GM23338 (cell line): ENCODE data around the gene GPD1L. TPM values are rescaled to one million over a fixed set of nuclear protein-coding genes. Genes with fewer than 3 reads are reported as not detected.

ENCODE experiments used
- ATAC-seq: fragments of 200-7000 bp; cut with Tn5 transposase; 3 replicates; pipeline ENCODE4 v1.9.1; 2020
- DNase-seq: peaks from one replicate; pipeline ENCODE4 v3.0.0-alpha.2; 2015; ENCODE audit warnings: low spot score
- H2AFZ ChIP-seq: fragments of 200-600 bp; sonication (generic); 2 replicates; pipeline ENCODE4 v1.8.0; 2016; ENCODE audit warnings: antibody characterized with exemption, mild to moderate bottlenecking, moderate library complexity
- H3F3A ChIP-seq: fragments of 200-600 bp; sonication (generic); replicated peaks from 2 replicates; pipeline ENCODE4 v1.8.0; 2017; ENCODE audit warnings: antibody characterized with exemption, mixed run types, low read depth
- H3K27ac ChIP-seq: fragments of 200-600 bp; sonication (generic); 2 replicates; pipeline ENCODE4 v1.6.1; 2016; ENCODE audit warnings: low read depth
- H3K27me3 ChIP-seq: fragments of 200-600 bp; sonication (generic); 2 replicates; pipeline ENCODE4 v1.8.0; 2016; ENCODE audit warnings: mild to moderate bottlenecking, mixed run types, moderate library complexity; ENCODE audit not compliant: insufficient read depth
- H3K36me3 ChIP-seq: fragments of 200-600 bp; sonication (generic); 2 replicates; pipeline ENCODE4 v1.8.0; 2016; ENCODE audit warnings: mild to moderate bottlenecking; ENCODE audit not compliant: insufficient read depth
- H3K4me1 ChIP-seq: fragments of 200-600 bp; sonication (generic); 2 replicates; pipeline ENCODE4 v1.8.0; 2016; ENCODE audit warnings: mild to moderate bottlenecking, moderate library complexity; ENCODE audit not compliant: insufficient read depth
- H3K4me2 ChIP-seq: fragments of 200-600 bp; sonication (generic); 2 replicates; pipeline ENCODE4 v1.7.1; 2017; ENCODE audit warnings: mixed run types
- H3K4me3 ChIP-seq: fragments of 200-600 bp; sonication (generic); 2 replicates; pipeline ENCODE4 v1.6.1; 2016; ENCODE audit warnings: mixed run types
- H3K79me2 ChIP-seq: fragments of 200-600 bp; sonication (generic); replicated peaks from 2 replicates; pipeline ENCODE4 v1.8.0; 2017; ENCODE audit warnings: mild to moderate bottlenecking; ENCODE audit not compliant: insufficient read depth
- H3K9me2 ChIP-seq: fragments of 200-600 bp; sonication (generic); 2 replicates; pipeline ENCODE4 v1.8.0; 2017; ENCODE audit not compliant: insufficient read depth
- H4K20me1 ChIP-seq: fragments of 200-600 bp; sonication (generic); replicated peaks from 2 replicates; pipeline ENCODE4 v1.8.0; 2017; ENCODE audit warnings: mild to moderate bottlenecking; ENCODE audit not compliant: insufficient read depth
- H3K27ac Mint-ChIP-seq: 2 replicates; pipeline ENCODE4 v1.8.0; 2020; ENCODE audit warnings: inconsistent platforms, mild to moderate bottlenecking, moderate library complexity, mixed read lengths
- H3K27me3 Mint-ChIP-seq: 3 replicates; pipeline ENCODE4 v1.8.0; 2022; ENCODE audit warnings: low read depth, mild to moderate bottlenecking, moderate library complexity, mixed read lengths, inconsistent platforms; ENCODE audit not compliant: insufficient read depth, poor library complexity
- H3K36me3 Mint-ChIP-seq: 3 replicates; pipeline ENCODE4 v1.8.0; 2021; ENCODE audit warnings: low read depth, mild to moderate bottlenecking, inconsistent platforms, moderate library complexity, mixed read lengths
- H3K4me1 Mint-ChIP-seq: 3 replicates; pipeline ENCODE4 v1.8.0; 2020; ENCODE audit warnings: mild to moderate bottlenecking, inconsistent platforms, mixed read lengths
- H3K4me3 Mint-ChIP-seq: 3 replicates; pipeline ENCODE4 v1.8.0; 2021; ENCODE audit warnings: moderate library complexity, mild to moderate bottlenecking, inconsistent platforms, mixed read lengths
- H3K9me3 Mint-ChIP-seq: 3 replicates; pipeline ENCODE4 v1.8.0; 2020; ENCODE audit warnings: moderate library complexity, mild to moderate bottlenecking, inconsistent platforms, mixed read lengths
- CREB1 ChIP-seq: fragments of 250-450 bp; sonication (Bioruptor Pico); IDR thresholded peaks from 2 replicates; pipeline ENCODE4 v1.5.0; 2020; ENCODE audit warnings: low read depth, mild to moderate bottlenecking, moderate library complexity
- ETS1 ChIP-seq: IDR thresholded peaks from 2 replicates; pipeline ENCODE4 v1.6.1; 2016; ENCODE audit warnings: antibody characterized with exemption
- EZH2 ChIP-seq: fragments of 200-600 bp; sonication (generic); IDR thresholded peaks from one replicate; pipeline ENCODE4 v1.8.0; 2017; ENCODE audit warnings: antibody characterized with exemption, mild to moderate bottlenecking, low read depth; ENCODE audit not compliant: unreplicated experiment
- EZH2phosphoT487 ChIP-seq: fragments of 200-600 bp; sonication (generic); IDR thresholded peaks from one replicate; pipeline ENCODE4 v1.8.1; 2018; ENCODE audit warnings: antibody characterized with exemption; ENCODE audit not compliant: unreplicated experiment
- JUNB ChIP-seq: IDR thresholded peaks from one replicate; pipeline ENCODE4 v1.6.1; 2016; ENCODE audit warnings: antibody characterized with exemption; ENCODE audit not compliant: unreplicated experiment
- NANOG ChIP-seq: IDR thresholded peaks from 2 replicates; pipeline ENCODE4 v1.6.1; 2016; ENCODE audit warnings: antibody characterized with exemption, borderline replicate concordance
- POLR2AphosphoS5 ChIP-seq: IDR thresholded peaks from 2 replicates; pipeline ENCODE4 v1.6.1; 2016; ENCODE audit warnings: antibody characterized with exemption, low read depth
- REST ChIP-seq: IDR thresholded peaks from one replicate; pipeline ENCODE4 v1.6.1; 2018; ENCODE audit warnings: antibody characterized with exemption; ENCODE audit not compliant: unreplicated experiment
- STAT1 ChIP-seq: IDR thresholded peaks from one replicate; pipeline ENCODE4 v1.6.1; 2016; ENCODE audit warnings: antibody characterized with exemption; ENCODE audit not compliant: unreplicated experiment
- ZNF114 ChIP-seq: fragments of 250-450 bp; sonication (Bioruptor Pico); IDR thresholded peaks from 2 replicates; pipeline ENCODE4 v1.5.0; 2020; ENCODE audit warnings: mild to moderate bottlenecking, moderate library complexity
- ZNF331 ChIP-seq: fragments of 250-450 bp; sonication (Bioruptor Pico); IDR thresholded peaks from 2 replicates; pipeline ENCODE4 v1.5.0; 2020; ENCODE audit warnings: low read depth, mild to moderate bottlenecking, moderate library complexity
- ZNF462 ChIP-seq: fragments of 250-450 bp; sonication (Bioruptor Pico); IDR thresholded peaks from 2 replicates; pipeline ENCODE4 v1.5.0; 2020; ENCODE audit warnings: mild to moderate bottlenecking, moderate library complexity
- polyA plus RNA-seq: library from polyadenylated mRNA; unstranded; fragments of >200 nt; fragmentation: Nextera tagmentation; extraction: Ambion mirVana; gene quantifications from 2 replicates; pipeline ENCODE4 v1.2.1, GENCODE V29; 2016
- total RNA-seq: library from RNA; depleted of rRNA; stranded (reverse); fragments of >200 nt; shearing (Covaris generic); gene quantifications from 2 replicates; pipeline ENCODE4 v1.2.3, GENCODE V29; 2014
- TF ChIP-seq, protein P1 (sequence below), 2 experiments: fragments of 200-600 bp in 1 of 2; sonication (generic) in 1 of 2; conservative IDR thresholded peaks; 2 replicates each; pipeline versions ENCODE4 v1.5.1 to v1.6.1; 2016 to 2017; ENCODE audit warnings: antibody characterized with exemption in 2 of 2, low read depth in 2 of 2, mild to moderate bottlenecking in 2 of 2, moderate library complexity in 1 of 2

Gene GPD1L
- total and polyA plus RNA-seq, 2 experiments from 2014 or later, result 2.0 to 6.4 TPM

DNA sequence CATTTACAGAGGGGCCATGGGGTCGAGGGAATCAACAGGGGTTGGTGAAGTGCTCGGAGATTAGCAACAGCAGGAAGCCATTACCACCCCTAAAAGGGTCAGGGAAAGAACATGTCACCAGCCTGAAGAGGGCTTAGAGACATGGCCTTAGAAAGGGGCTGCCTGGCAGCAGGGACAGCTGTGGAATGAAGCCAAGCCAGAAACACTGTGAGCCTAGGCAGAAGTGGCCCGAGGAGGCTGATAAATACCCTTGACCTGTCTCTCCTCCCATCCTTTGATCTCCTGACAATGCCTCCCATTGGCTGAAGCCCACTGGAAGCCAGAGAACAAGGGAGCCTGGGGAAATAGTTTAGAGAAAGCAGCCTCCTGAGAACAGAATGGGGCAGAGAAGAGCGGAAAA is 31.4 kb downstream of the GPD1L start:
- no peak overlapping the region for H2AFZ ChIP-seq
- TF ChIP-seq EZH2 (no peak), ZNF331 (CRISPR knock-in tag) (no peak), NANOG (no peak), ETS1 (no peak), ZNF114 (no peak), JUNB (no peak), EZH2phosphoT487 (no peak), ZNF462 (CRISPR knock-in tag) (no peak), STAT1 (no peak), POLR2AphosphoS5 (no peak), CREB1 (CRISPR knock-in tag) (no peak), REST (no peak)
- TF ChIP-seq, protein P1, sequence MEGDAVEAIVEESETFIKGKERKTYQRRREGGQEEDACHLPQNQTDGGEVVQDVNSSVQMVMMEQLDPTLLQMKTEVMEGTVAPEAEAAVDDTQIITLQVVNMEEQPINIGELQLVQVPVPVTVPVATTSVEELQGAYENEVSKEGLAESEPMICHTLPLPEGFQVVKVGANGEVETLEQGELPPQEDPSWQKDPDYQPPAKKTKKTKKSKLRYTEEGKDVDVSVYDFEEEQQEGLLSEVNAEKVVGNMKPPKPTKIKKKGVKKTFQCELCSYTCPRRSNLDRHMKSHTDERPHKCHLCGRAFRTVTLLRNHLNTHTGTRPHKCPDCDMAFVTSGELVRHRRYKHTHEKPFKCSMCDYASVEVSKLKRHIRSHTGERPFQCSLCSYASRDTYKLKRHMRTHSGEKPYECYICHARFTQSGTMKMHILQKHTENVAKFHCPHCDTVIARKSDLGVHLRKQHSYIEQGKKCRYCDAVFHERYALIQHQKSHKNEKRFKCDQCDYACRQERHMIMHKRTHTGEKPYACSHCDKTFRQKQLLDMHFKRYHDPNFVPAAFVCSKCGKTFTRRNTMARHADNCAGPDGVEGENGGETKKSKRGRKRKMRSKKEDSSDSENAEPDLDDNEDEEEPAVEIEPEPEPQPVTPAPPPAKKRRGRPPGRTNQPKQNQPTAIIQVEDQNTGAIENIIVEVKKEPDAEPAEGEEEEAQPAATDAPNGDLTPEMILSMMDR (conservative IDR thresholded peaks at IDR 0.05; ENCODE audit: low read depth in 2 of 2), result no peak
- no peaks in the 10 kb centered on the region for H3K27me3 ChIP-seq
- no peak overlapping the region for H3K27ac ChIP-seq
- no peak overlapping the region for H3K4me2 ChIP-seq
- no peak overlapping the region for H3K4me3 ChIP-seq
- Mint-ChIP-seq H3K36me3 (no peaks in the 10 kb centered on the region; the same call in 2 of the 3 replicates), H3K27ac (no peak overlapping the region), H3K27me3 (peaks cover 3% of the 10 kb centered on the region), H3K4me1 (peaks cover 8% of the 10 kb centered on the region; the same call in 2 of the 3 replicates), H3K4me3 (no peak overlapping the region), H3K9me3 (no peaks in the 10 kb centered on the region)
- H3K4me1 ChIP-seq, result no peaks in the 10 kb centered on the region
- H4K20me1 ChIP-seq, result no peaks in the 10 kb centered on the region
- H3K79me2 ChIP-seq, result no peaks in the 10 kb centered on the region
- peak; percentile 69 for ATAC-seq
- DNase-seq, result peak; percentile 28
- H3K9me2 ChIP-seq, result 0 out of 2 replicates have a peak, but pooled peaks cover 6% of the 10 kb centered on the region
- H3K36me3 ChIP-seq, result no peaks in the 10 kb centered on the region
- no peaks in the 10 kb centered on the region for H3F3A ChIP-seq
